IMR-90 (cell line): ENCODE measurements around the gene CEP162. TPM values are rescaled to one million over a fixed set of nuclear protein-coding genes. Genes with fewer than 3 reads are reported as not detected.
"Not testable (repeated sequence)": the region's sequence is repeated elsewhere in the genome, so short reads cannot be mapped to it uniquely, and the experiment has no call there.

Experiments
- ATAC-seq: fragments of 200-7000 bp; cut with Tn5 transposase; 2 replicates; pipeline ENCODE4 v1.9.1; 2020; ENCODE audit warnings: low read depth, mild to moderate bottlenecking, moderate library complexity
- BruUV-seq: library from RNA; stranded (reverse); fragments of 400-500 nt; replicated peaks from 2 replicates; lab custom pipeline; 2021; lab: Mats Ljungman, UMichigan
- CTCF ChIA-PET: fragments of 300-600 bp; formaldehyde crosslinking; extraction: SDS; loops from one replicate; lab custom pipeline; 2021; ENCODE audit warnings: antibody characterized with exemption; lab: Yijun Ruan, JAX
- POLR2A ChIA-PET: fragments of 300-600 bp; sonication (Branson Sonifier 250); formaldehyde crosslinking; loops from one replicate; lab custom pipeline; 2022; ENCODE audit warnings: antibody characterized with exemption; ENCODE audit not compliant: unreplicated experiment; lab: Charles Lee
- DNase-seq: peaks from one replicate; pipeline ENCODE4 v3.0.0; 2013
- H2AFZ ChIP-seq: replicated peaks from 2 replicates; pipeline ENCODE3; 2013; ENCODE audit warnings: low read length, mild to moderate bottlenecking; ENCODE audit not compliant: poor library complexity
- H2AK5ac ChIP-seq: 2 replicates; pipeline ENCODE4 v1.6.1; 2013; ENCODE audit warnings: low read depth, low read length, inconsistent platforms
- H2AK9ac ChIP-seq: replicated peaks from 2 replicates; pipeline ENCODE3; 2013; ENCODE audit warnings: mild to moderate bottlenecking, low read depth, low read length, moderate library complexity; ENCODE audit not compliant: poor library complexity
- H2BK120ac ChIP-seq: 2 replicates; pipeline ENCODE4 v1.6.1; 2013; ENCODE audit warnings: low read depth, low read length, inconsistent platforms
- H2BK15ac ChIP-seq: 3 replicates; pipeline ENCODE4 v1.6.1; 2013; ENCODE audit warnings: low read depth, low read length, inconsistent platforms
- H2BK20ac ChIP-seq: 2 replicates; pipeline ENCODE4 v1.6.1; 2013; ENCODE audit warnings: low read depth, mild to moderate bottlenecking, inconsistent platforms, low read length, moderate library complexity
- H2BK5ac ChIP-seq: 2 replicates; pipeline ENCODE4 v1.6.1; 2013; ENCODE audit warnings: mild to moderate bottlenecking, low read depth, low read length, inconsistent platforms; ENCODE audit not compliant: poor library complexity, severe bottlenecking
- H3K14ac ChIP-seq: replicated peaks from 2 replicates; pipeline ENCODE4 v1.6.1; 2013; ENCODE audit warnings: low read depth, low read length, inconsistent platforms
- H3K18ac ChIP-seq: 2 replicates; pipeline ENCODE4 v1.6.1; 2013; ENCODE audit warnings: low read depth, low read length, control low read depth
- H3K23ac ChIP-seq: 2 replicates; pipeline ENCODE4 v1.6.1; 2013; ENCODE audit warnings: low read depth, low read length, inconsistent platforms
- H3K27ac ChIP-seq: 2 replicates; pipeline ENCODE4 v1.5.1; 2013; ENCODE audit warnings: mild to moderate bottlenecking, control low read depth, low read length; ENCODE audit not compliant: insufficient read depth
- H3K27me3 ChIP-seq: 2 replicates; pipeline ENCODE4 v1.6.1; 2013; ENCODE audit warnings: low read length; ENCODE audit not compliant: control insufficient read depth, insufficient read depth
- H3K36me3 ChIP-seq: 2 replicates; pipeline ENCODE4 v1.6.1; 2013; ENCODE audit warnings: low read length, mixed read lengths; ENCODE audit not compliant: control insufficient read depth, insufficient read depth
- H3K4ac ChIP-seq: 2 replicates; pipeline ENCODE4 v1.6.1; 2013; ENCODE audit warnings: low read depth, low read length, inconsistent platforms
- H3K4me1 ChIP-seq: 2 replicates; pipeline ENCODE4 v1.6.1; 2013; ENCODE audit warnings: low read length, mixed read lengths; ENCODE audit not compliant: control insufficient read depth, insufficient read depth
- H3K4me2 ChIP-seq: 2 replicates; pipeline ENCODE4 v1.6.1; 2013; ENCODE audit warnings: low read depth, mild to moderate bottlenecking, control low read depth, low read length, moderate library complexity
- H3K4me3 ChIP-seq: 2 replicates; pipeline ENCODE4 v1.5.1; 2013; ENCODE audit warnings: low read depth, mild to moderate bottlenecking, control low read depth, low read length, moderate library complexity; ENCODE audit not compliant: insufficient read depth
- H3K56ac ChIP-seq: 2 replicates; pipeline ENCODE4 v1.6.1; 2013; ENCODE audit warnings: low read length, inconsistent platforms; ENCODE audit not compliant: insufficient read depth; ENCODE audit errors: extremely low read depth
- H3K79me1 ChIP-seq, 2 experiments: 2 replicates each; pipeline ENCODE4 v1.6.1; 2013; ENCODE audit warnings: low read length in 2 of 2, inconsistent platforms in 1 of 2, low read depth in 1 of 2
- H3K9ac ChIP-seq: 2 replicates; pipeline ENCODE4 v1.6.1; 2013; ENCODE audit warnings: low read depth, low read length, control low read depth
- H3K9me1 ChIP-seq: 2 replicates; pipeline ENCODE4 v1.6.1; 2013; ENCODE audit warnings: low read length, inconsistent platforms; ENCODE audit not compliant: insufficient read depth
- H3K9me3 ChIP-seq: 2 replicates; pipeline ENCODE4 v1.6.1; 2013; ENCODE audit warnings: low read length; ENCODE audit not compliant: control insufficient read depth, insufficient read depth
- H4K20me1 ChIP-seq: 2 replicates; pipeline ENCODE4 v1.6.1; 2013; ENCODE audit warnings: low read length, inconsistent platforms; ENCODE audit not compliant: insufficient read depth
- H4K5ac ChIP-seq: 2 replicates; pipeline ENCODE4 v1.6.1; 2013; ENCODE audit warnings: mild to moderate bottlenecking, low read depth, low read length, control low read depth
- H4K8ac ChIP-seq, 2 experiments: 2 replicates each; pipeline ENCODE4 v1.6.1; 2013; ENCODE audit warnings: low read depth in 2 of 2, low read length in 2 of 2, control low read depth in 1 of 2, inconsistent platforms in 1 of 2
- H4K91ac ChIP-seq: 2 replicates; pipeline ENCODE4 v1.6.1; 2013; ENCODE audit warnings: low read depth, low read length, inconsistent platforms; ENCODE audit not compliant: insufficient read depth
- WGBS, 2 experiments: methylation state at CpG; one replicate each; pipeline versions ENCODE4 v1.1.5 to v1.1.7; 2013; ENCODE audit warnings: missing lambda C conversion rate in 2 of 2; ENCODE audit not compliant: insufficient read length in 1 of 2; ENCODE audit errors: extremely low coverage in 2 of 2; 5-methylcytosine and 5-hydroxymethylcytosine counted together
- dilution Hi-C: fragments of 300-500 bp; cut with HindIII; formaldehyde crosslinking; loops from one replicate; pipeline ENCODE4 v1.14.3; 2018; ENCODE audit warnings: low sequenced_read_pairs; ENCODE audit not compliant: unreplicated experiment
- in situ Hi-C: fragments of 300-500 bp; cut with MboI; formaldehyde crosslinking; loops from 3 replicates; pipeline ENCODE4 v1.14.3; 2019; ENCODE audit warnings: low sequenced_read_pairs, inconsistent platforms, mixed read lengths
- intact Hi-C: fragments of 100-400 bp; cut with micrococcal nuclease; formaldehyde crosslinking; loops from 2 replicates; pipeline ENCODE4 v1.10.0; 2022
- polyA plus RNA-seq, 3 experiments: library from polyadenylated mRNA; depleted of rRNA; stranded (reverse); fragments of >200 nt; gene quantifications; 2 replicates each; pipeline ENCODE4 v1.2.3, GENCODE V29; 2012; ENCODE audit warnings: low replicate concordance in 1 of 3
- total RNA-seq: library from RNA; depleted of rRNA; stranded (reverse); fragments of >200 nt; gene quantifications from 2 replicates; pipeline ENCODE4 v1.2.3, GENCODE V29; 2012

Gene CEP162
- total and polyA plus RNA-seq, 2 of the 4 experiments (the other 2 are of a cell fraction): 1.2 to 1.6 TPM

- BruUV-seq, H3K23ac ChIP-seq: not testable (repeated sequence)
- CTCF ChIA-PET: interaction anchor here (0.8 kb wide), 1 partner anchor 14 kb away, joined by 3 read pairs; no protein-coding TSS in a partner anchor
These were observed 112.4 kb downstream of the CEP162 start for GRCh38 chr6:84114933-84115594.

GRCh38 chr6:84111351-84111750 is 116.1 kb downstream of the CEP162 start:
- dilution Hi-C loops, BruUV-seq, H3K9me3 ChIP-seq, H3K27ac ChIP-seq, H3K36me3 ChIP-seq, CTCF ChIA-PET, H3K4me1 ChIP-seq, H2BK120ac ChIP-seq, DNase-seq, H2AFZ ChIP-seq, ATAC-seq, intact Hi-C loops, H2AK9ac ChIP-seq, H3K9me1 ChIP-seq, in situ Hi-C loops, POLR2A ChIA-PET, H3K4ac ChIP-seq, H4K20me1 ChIP-seq, H2BK15ac ChIP-seq, H3K4me2 ChIP-seq, H4K5ac ChIP-seq, H4K91ac ChIP-seq, H3K79me1 ChIP-seq, H3K56ac ChIP-seq, H3K9ac ChIP-seq, H2BK5ac ChIP-seq, H3K27me3 ChIP-seq, H4K8ac ChIP-seq, H3K14ac ChIP-seq, H2BK20ac ChIP-seq, H2AK5ac ChIP-seq, H3K4me3 ChIP-seq, H3K23ac ChIP-seq, H3K18ac ChIP-seq: not testable (repeated sequence)
- WGBS, 2 experiments: no CpG with 5 or more reads among the region's 1 CpG

More at GRCh38 chr6:84114933-84115594, 112.4 kb downstream of the CEP162 start:
- dilution Hi-C loops, H2BK20ac ChIP-seq, H4K8ac ChIP-seq, H3K27ac ChIP-seq, H4K91ac ChIP-seq, H3K9me3 ChIP-seq, H2AFZ ChIP-seq, H3K4me3 ChIP-seq, H4K20me1 ChIP-seq, H3K18ac ChIP-seq, H2AK5ac ChIP-seq, H3K4me1 ChIP-seq, H3K79me1 ChIP-seq, H3K9ac ChIP-seq, H3K4ac ChIP-seq, H2BK5ac ChIP-seq, H3K9me1 ChIP-seq, H4K5ac ChIP-seq, H3K14ac ChIP-seq, intact Hi-C loops, H3K27me3 ChIP-seq, H2AK9ac ChIP-seq, H2BK120ac ChIP-seq, in situ Hi-C loops, H3K4me2 ChIP-seq, H3K56ac ChIP-seq, H2BK15ac ChIP-seq, POLR2A ChIA-PET, ATAC-seq, H3K36me3 ChIP-seq, DNase-seq: not testable (repeated sequence)
- WGBS, 2 experiments: 50% methylated on average over 2 of the region's 8 CpGs; no CpG with 5 or more reads in 1 of the 2 experiments
